ENCODE data around the gene INPP5K.

- TF ChIP-seq, protein P1, sequence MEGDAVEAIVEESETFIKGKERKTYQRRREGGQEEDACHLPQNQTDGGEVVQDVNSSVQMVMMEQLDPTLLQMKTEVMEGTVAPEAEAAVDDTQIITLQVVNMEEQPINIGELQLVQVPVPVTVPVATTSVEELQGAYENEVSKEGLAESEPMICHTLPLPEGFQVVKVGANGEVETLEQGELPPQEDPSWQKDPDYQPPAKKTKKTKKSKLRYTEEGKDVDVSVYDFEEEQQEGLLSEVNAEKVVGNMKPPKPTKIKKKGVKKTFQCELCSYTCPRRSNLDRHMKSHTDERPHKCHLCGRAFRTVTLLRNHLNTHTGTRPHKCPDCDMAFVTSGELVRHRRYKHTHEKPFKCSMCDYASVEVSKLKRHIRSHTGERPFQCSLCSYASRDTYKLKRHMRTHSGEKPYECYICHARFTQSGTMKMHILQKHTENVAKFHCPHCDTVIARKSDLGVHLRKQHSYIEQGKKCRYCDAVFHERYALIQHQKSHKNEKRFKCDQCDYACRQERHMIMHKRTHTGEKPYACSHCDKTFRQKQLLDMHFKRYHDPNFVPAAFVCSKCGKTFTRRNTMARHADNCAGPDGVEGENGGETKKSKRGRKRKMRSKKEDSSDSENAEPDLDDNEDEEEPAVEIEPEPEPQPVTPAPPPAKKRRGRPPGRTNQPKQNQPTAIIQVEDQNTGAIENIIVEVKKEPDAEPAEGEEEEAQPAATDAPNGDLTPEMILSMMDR (conservative IDR thresholded peaks at IDR 0.05; ENCODE audit: low read depth, low read length), result no peak
- TF ChIP-seq SMC3 (IDR thresholded peaks at IDR 0.05; ENCODE audit: low read depth, low read length) (no peak), POLR2A (IDR thresholded peaks at IDR 0.05; ENCODE audit: low read depth, low read length) (no peak), FOS (IDR thresholded peaks at IDR 0.05; ENCODE audit: low read depth, low read length) (no peak), NFE2L2 (IDR thresholded peaks at IDR 0.05; ENCODE audit: low read depth, low read length) (no peak), RAD21 (IDR thresholded peaks at IDR 0.05; ENCODE audit: low read length) (no peak), MAFK (IDR thresholded peaks at IDR 0.05; ENCODE audit: low read depth, low read length) (no peak), BHLHE40 (IDR thresholded peaks at IDR 0.05; ENCODE audit: low read depth, low read length) (no peak), CEBPB (IDR thresholded peaks at IDR 0.05; ENCODE audit: low read depth, low read length) (no peak), MXI1 (IDR thresholded peaks at IDR 0.05; ENCODE audit: borderline replicate concordance, low read depth, low read length) (no peak), RFX5 (IDR thresholded peaks at IDR 0.05; ENCODE audit: low read depth, low read length) (no peak)
- TF ChIP-seq, protein P2, sequence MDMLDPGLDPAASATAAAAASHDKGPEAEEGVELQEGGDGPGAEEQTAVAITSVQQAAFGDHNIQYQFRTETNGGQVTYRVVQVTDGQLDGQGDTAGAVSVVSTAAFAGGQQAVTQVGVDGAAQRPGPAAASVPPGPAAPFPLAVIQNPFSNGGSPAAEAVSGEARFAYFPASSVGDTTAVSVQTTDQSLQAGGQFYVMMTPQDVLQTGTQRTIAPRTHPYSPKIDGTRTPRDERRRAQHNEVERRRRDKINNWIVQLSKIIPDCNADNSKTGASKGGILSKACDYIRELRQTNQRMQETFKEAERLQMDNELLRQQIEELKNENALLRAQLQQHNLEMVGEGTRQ (IDR thresholded peaks at IDR 0.05; ENCODE audit: low read depth, low read length), result no peak
These were observed 21.0 kb downstream of the INPP5K start for GRCh38 chr17:1495265-1495989.

All from IMR-90 (cell line).